Smooth muscle cell (in vitro differentiated cells): ENCODE results near the gene SPRN. TPM values are rescaled to one million over a fixed set of nuclear protein-coding genes. Genes with fewer than 3 reads are reported as not detected.
"Not testable (repeated sequence)": the region's sequence is repeated elsewhere in the genome, so short reads cannot be mapped to it uniquely, and the experiment has no call there.

ENCODE experiments used
- DNase-seq: peaks from one replicate; lab custom pipeline; 2025; ENCODE audit not compliant: unreplicated experiment; lab: John Stamatoyannopoulos, UW
- H2AFZ ChIP-seq: fragments of 200-600 bp; sonication (generic); 2 replicates; pipeline ENCODE4 v1.6.0; 2016; ENCODE audit warnings: antibody characterized with exemption, low read depth, mild to moderate bottlenecking
- H3F3A ChIP-seq: fragments of 200-600 bp; sonication (generic); 2 replicates; pipeline ENCODE4 v1.6.0; 2017; ENCODE audit warnings: antibody characterized with exemption, low read depth
- H3K27ac ChIP-seq: fragments of 200-600 bp; sonication (generic); 2 replicates; pipeline ENCODE4 v1.5.1; 2016; ENCODE audit warnings: low read depth, mild to moderate bottlenecking
- H3K27me3 ChIP-seq: fragments of 200-600 bp; sonication (generic); 2 replicates; pipeline ENCODE4 v1.6.1; 2016; ENCODE audit warnings: low read depth, mild to moderate bottlenecking
- H3K36me3 ChIP-seq: fragments of 200-600 bp; sonication (generic); 2 replicates; pipeline ENCODE4 v1.5.1; 2016; ENCODE audit warnings: low read depth
- H3K4me1 ChIP-seq: fragments of 200-600 bp; sonication (generic); 2 replicates; pipeline ENCODE4 v1.5.1; 2016; ENCODE audit warnings: low read depth
- H3K4me2 ChIP-seq: fragments of 200-600 bp; sonication (generic); 2 replicates; pipeline ENCODE4 v1.6.0; 2016; ENCODE audit warnings: mild to moderate bottlenecking
- H3K4me3 ChIP-seq: fragments of 200-600 bp; sonication (generic); 2 replicates; pipeline ENCODE4 v1.5.1; 2016; ENCODE audit warnings: mild to moderate bottlenecking
- H3K79me2 ChIP-seq: fragments of 200-600 bp; sonication (generic); 2 replicates; pipeline ENCODE4 v1.6.0; 2016; ENCODE audit warnings: low read depth, mild to moderate bottlenecking
- H3K9ac ChIP-seq: fragments of 200-600 bp; sonication (generic); 2 replicates; pipeline ENCODE4 v1.6.0; 2016; ENCODE audit warnings: low read depth
- H3K9me3 ChIP-seq: fragments of 200-600 bp; sonication (generic); replicated peaks from 2 replicates; pipeline ENCODE4 v1.5.1; 2016; ENCODE audit warnings: low read depth
- H4K20me1 ChIP-seq: fragments of 200-600 bp; sonication (generic); 2 replicates; pipeline ENCODE4 v1.6.0; 2016; ENCODE audit warnings: low read depth
- CTCF ChIP-seq: fragments of 200-600 bp; sonication (generic); IDR thresholded peaks from 2 replicates; pipeline ENCODE4 v1.5.1; 2017; ENCODE audit warnings: borderline replicate concordance, mild to moderate bottlenecking, antibody characterized with exemption; ENCODE audit not compliant: insufficient read depth, poor library complexity, severe bottlenecking
- WGBS: methylation state at CpG from one replicate; pipeline ENCODE4 v1.1.7; 2016; ENCODE audit warnings: low lambda C conversion rate; 5-methylcytosine and 5-hydroxymethylcytosine counted together
- polyA plus RNA-seq: library from polyadenylated mRNA; unstranded; fragments of >200 nt; fragmentation: Nextera tagmentation; extraction: Ambion mirVana; gene quantifications from 2 replicates; pipeline ENCODE4 v1.2.1, GENCODE V29; 2016
- total RNA-seq: library from RNA; depleted of rRNA; stranded (reverse); fragments of >200 nt; gene quantifications from 2 replicates; pipeline ENCODE4 v1.2.3, GENCODE V29; 2014

SPRN gene
- total and polyA plus RNA-seq, 2 experiments from 2014 or later: 0.13 to 1.00 TPM

- 91% methylated on average over 4 of the region's 4 CpGs for WGBS
- H3K4me3 ChIP-seq: not testable (repeated sequence)
Observed at GRCh38 chr10:133429571-133429970, 5.1 kb upstream of the SPRN start.

GRCh38 chr10:133424102-133424501, 323 bp downstream of the SPRN start:
- DNase-seq, H3K4me1 ChIP-seq, H3K36me3 ChIP-seq, H3K27me3 ChIP-seq, H3K4me3 ChIP-seq, H3K9ac ChIP-seq, H3K9me3 ChIP-seq, H3K4me2 ChIP-seq, H3F3A ChIP-seq, H2AFZ ChIP-seq, H3K27ac ChIP-seq, H3K79me2 ChIP-seq: not testable (repeated sequence)
- peaks cover 34% of the 10 kb centered on the region for H4K20me1 ChIP-seq
- no CpG with 5 or more reads among the region's 46 CpGs for WGBS

More at GRCh38 chr10:133429571-133429970, 5.1 kb upstream of the SPRN start:
- not testable (repeated sequence) for H3K27ac ChIP-seq, H3K4me2 ChIP-seq, H2AFZ ChIP-seq, H3K36me3 ChIP-seq, H3K79me2 ChIP-seq, H4K20me1 ChIP-seq, H3K4me1 ChIP-seq, H3F3A ChIP-seq, H3K27me3 ChIP-seq, DNase-seq, H3K9me3 ChIP-seq, H3K9ac ChIP-seq

- WGBS: 36% methylated on average over 44 of the region's 88 CpGs
- Histone ChIP-seq H3K27ac (no peak overlapping the region), H3K9me3 (no peaks in the 10 kb centered on the region), H3K36me3 (no peaks in the 10 kb centered on the region), H2AFZ (no peak overlapping the region), H3K9ac (no peak overlapping the region), H3K79me2 (no peaks in the 10 kb centered on the region), H3K4me1 (no peaks in the 10 kb centered on the region), H3K4me2 (peak overlapping the region; percentile 67), H3K4me3 (peak overlapping the region; percentile 13), H4K20me1 (peaks cover 34% of the 10 kb centered on the region), H3F3A (no peaks in the 10 kb centered on the region), H3K27me3 (peaks cover 9% of the 10 kb centered on the region)
- TF ChIP-seq CTCF: no peak
- no peak for DNase-seq
Observed at GRCh38 chr10:133422807-133423771, 1.3 kb downstream of the SPRN start.

- H3K27me3 ChIP-seq: peaks cover 9% of the 10 kb centered on the region
- no peak overlapping the region for H3K9ac ChIP-seq
Observed at GRCh38 chr10:133422223-133422806, 2.1 kb downstream of the SPRN start.

More at GRCh38 chr10:133422223-133422806, 2.1 kb downstream of the SPRN start:
- no peaks in the 10 kb centered on the region for H3F3A ChIP-seq
- no peak for TF ChIP-seq CTCF
- H3K79me2 ChIP-seq: no peaks in the 10 kb centered on the region
- H4K20me1 ChIP-seq: peaks cover 34% of the 10 kb centered on the region
- H2AFZ ChIP-seq: no peak overlapping the region
- H3K9me3 ChIP-seq: no peaks in the 10 kb centered on the region
- H3K4me2 ChIP-seq: no peak overlapping the region
- no peak overlapping the region for H3K27ac ChIP-seq
- WGBS: 84% methylated on average over 16 of the region's 16 CpGs
- no peaks in the 10 kb centered on the region for H3K36me3 ChIP-seq
- no peak overlapping the region for H3K4me3 ChIP-seq
- no peak for DNase-seq
- no peaks in the 10 kb centered on the region for H3K4me1 ChIP-seq
